K562 (cell line): ENCODE measurements around the gene KISS1R. TPM values are rescaled to one million over a fixed set of nuclear protein-coding genes. Genes with fewer than 3 reads are reported as not detected.

Source experiments
- ASH1L ChIP-seq: fragments of 450-650 bp; IDR thresholded peaks from 2 replicates; pipeline ENCODE4 v1.6.1; 2018; ENCODE audit warnings: borderline replicate concordance, mild to moderate bottlenecking, low read depth; ENCODE audit not compliant: partially characterized antibody
- CEBPB ChIP-seq: fragments of 450-650 bp; IDR thresholded peaks from 2 replicates; pipeline ENCODE4 v1.6.1; 2016; ENCODE audit warnings: missing genetic modification characterization, missing compliant biosample characterization
- CTBP1 ChIP-seq: fragments of 450-650 bp; IDR thresholded peaks from 2 replicates; pipeline ENCODE4 v1.6.1; 2016; ENCODE audit warnings: borderline replicate concordance
- FOXK2 ChIP-seq, 2 experiments: fragments of 450-650 bp; IDR thresholded peaks in 1 of 2; conservative IDR thresholded peaks in 1 of 2; 2 replicates each; pipeline ENCODE4 v1.6.1; 2016; ENCODE audit warnings: low read depth in 2 of 2, mild to moderate bottlenecking in 1 of 2
- HCFC1 ChIP-seq: IDR thresholded peaks from 2 replicates; pipeline ENCODE4 v1.6.1; 2012; ENCODE audit warnings: low read depth, low read length, improper control_type of control experiment
- HDAC3 ChIP-seq: fragments of 450-650 bp; IDR thresholded peaks from 2 replicates; pipeline ENCODE4 v1.6.1; 2018; ENCODE audit warnings: borderline replicate concordance, mild to moderate bottlenecking, moderate library complexity; ENCODE audit not compliant: partially characterized antibody
- NR2C1 ChIP-seq, 2 experiments: fragments of 450-650 bp; IDR thresholded peaks; 2 replicates each; pipeline ENCODE4 v1.6.1; 2017; ENCODE audit warnings: mild to moderate bottlenecking in 2 of 2, antibody characterized with exemption in 1 of 2, inconsistent platforms in 1 of 2, missing compliant biosample characterization in 1 of 2, missing genetic modification characterization in 1 of 2
- NR3C1 ChIP-seq: sonication (generic); formaldehyde crosslinking; IDR thresholded peaks from 2 replicates; pipeline ENCODE4 v1.8.1; 2022; ENCODE audit warnings: missing genetic modification reagents
- PML ChIP-seq: IDR thresholded peaks from 2 replicates; pipeline ENCODE4 v1.6.1; 2012; ENCODE audit warnings: low read length, inconsistent platforms
- RBM14 ChIP-seq: fragments of 200-400 bp; formaldehyde crosslinking; IDR thresholded peaks from 2 replicates; pipeline ENCODE4 v1.6.1; 2018; ENCODE audit warnings: low read depth, mild to moderate bottlenecking, low read length, moderate library complexity, borderline replicate concordance; ENCODE audit not compliant: insufficient read depth
- RFX7 ChIP-seq: fragments of 250-450 bp; sonication (Bioruptor Pico); IDR thresholded peaks from 2 replicates; pipeline ENCODE4 v1.5.1; 2021; ENCODE audit warnings: mild to moderate bottlenecking
- SMAD1 ChIP-seq: fragments of 150-350 bp; IDR thresholded peaks from 2 replicates; pipeline ENCODE4 v1.6.1; 2014; ENCODE audit warnings: low read length, low read depth; ENCODE audit not compliant: partially characterized antibody
- SOX6 ChIP-seq: fragments of 450-650 bp; IDR thresholded peaks from 2 replicates; pipeline ENCODE4 v1.6.1; 2014; ENCODE audit warnings: mild to moderate bottlenecking
- SRF ChIP-seq, 2 experiments: fragments of 250-450, 450-650 bp in 1 of 2; sonication (Bioruptor Pico) in 1 of 2; sonication (generic) in 1 of 2; formaldehyde crosslinking; IDR thresholded peaks; 2 replicates each; pipeline versions ENCODE4 v1.5.0 to v1.5.1; 2020 to 2022; ENCODE audit warnings: mild to moderate bottlenecking in 1 of 2, missing genetic modification reagents in 1 of 2
- ZBTB17 ChIP-seq: fragments of 450-650 bp; formaldehyde crosslinking; IDR thresholded peaks from 2 replicates; pipeline ENCODE4 v1.4.0; 2020; ENCODE audit warnings: mild to moderate bottlenecking
- ZEB2 ChIP-seq: fragments of 450-650 bp; IDR thresholded peaks from 2 replicates; pipeline ENCODE4 v1.6.1; 2016
- ZFP1 ChIP-seq: fragments of 450-650 bp; formaldehyde crosslinking; IDR thresholded peaks from 2 replicates; pipeline ENCODE4 v1.4.0; 2020; ENCODE audit warnings: mild to moderate bottlenecking, mixed read lengths
- ZKSCAN8 ChIP-seq: fragments of 200-800 bp; sonication (Bioruptor generic); IDR thresholded peaks from 2 replicates; pipeline ENCODE4 v1.6.1; 2016; ENCODE audit warnings: missing genetic modification characterization, missing compliant biosample characterization
- ZNF175 ChIP-seq: fragments of 200-800 bp; sonication (Bioruptor generic); IDR thresholded peaks from 2 replicates; pipeline ENCODE4 v1.6.1; 2016; ENCODE audit warnings: low read depth, mild to moderate bottlenecking, missing genetic modification characterization, missing compliant biosample characterization
- ZNF274 ChIP-seq: IDR thresholded peaks from 2 replicates; pipeline ENCODE4 v1.6.1; 2011; ENCODE audit warnings: low read depth, mild to moderate bottlenecking, low read length, moderate library complexity, borderline replicate concordance
- polyA plus RNA-seq, 8 experiments: library from polyadenylated mRNA; depleted of rRNA in 4 of 8; stranded (reverse) in 5 of 8; unstranded in 3 of 8; fragments of >200 nt; fragmentation: Nextera tagmentation in 2 of 8; fragmentation: Illumina TruSeq in 1 of 8; extraction: Ambion mirVana in 2 of 8; extraction: Trizol in 1 of 8; gene quantifications; 2 replicates each; pipeline versions ENCODE4 v1.2.1 to v1.2.3, GENCODE V29; 2011 to 2014; ENCODE audit warnings: inconsistent platforms in 1 of 8, missing spikeins in 1 of 8
- total RNA-seq, 7 experiments: library from RNA; depleted of rRNA in 6 of 7; stranded (reverse); fragments of >200 nt in 6 of 7; fragmentation: Illumina TruSeq in 2 of 7; extraction: Trizol in 2 of 7; gene quantifications; 2 replicates each; pipeline versions ENCODE4 v1.2.1 to v1.2.3, GENCODE V29; 2011 to 2021; ENCODE audit warnings: low replicate concordance in 1 of 7
- TF ChIP-seq, protein P1 (sequence below), 2 experiments: IDR thresholded peaks; 2 replicates each; pipeline ENCODE4 v1.6.1; 2012; ENCODE audit warnings: improper control_type of control experiment in 2 of 2, low read depth in 2 of 2, low read length in 2 of 2, borderline replicate concordance in 1 of 2
- TF ChIP-seq, protein P2 (sequence below): sonication (generic); formaldehyde crosslinking; IDR thresholded peaks from 2 replicates; pipeline ENCODE4 v1.8.0; 2022; ENCODE audit warnings: missing genetic modification reagents, mild to moderate bottlenecking, borderline replicate concordance
- TF ChIP-seq, protein P3 (sequence below): sonication (generic); formaldehyde crosslinking; IDR thresholded peaks from 2 replicates; pipeline ENCODE4 v1.8.0; 2022; ENCODE audit warnings: mild to moderate bottlenecking, missing genetic modification reagents
- TF ChIP-seq, protein P4 (sequence below): sonication (generic); formaldehyde crosslinking; IDR thresholded peaks from 2 replicates; pipeline ENCODE4 v1.8.0; 2023; ENCODE audit warnings: mild to moderate bottlenecking, missing genetic modification reagents

The KISS1R gene
- total and polyA plus RNA-seq, 9 of the 15 experiments (the other 6 are each of a cell fraction or from before 2014, with no cell fraction given): 0.37 to 39.4 (median 2.0) TPM

DNA sequence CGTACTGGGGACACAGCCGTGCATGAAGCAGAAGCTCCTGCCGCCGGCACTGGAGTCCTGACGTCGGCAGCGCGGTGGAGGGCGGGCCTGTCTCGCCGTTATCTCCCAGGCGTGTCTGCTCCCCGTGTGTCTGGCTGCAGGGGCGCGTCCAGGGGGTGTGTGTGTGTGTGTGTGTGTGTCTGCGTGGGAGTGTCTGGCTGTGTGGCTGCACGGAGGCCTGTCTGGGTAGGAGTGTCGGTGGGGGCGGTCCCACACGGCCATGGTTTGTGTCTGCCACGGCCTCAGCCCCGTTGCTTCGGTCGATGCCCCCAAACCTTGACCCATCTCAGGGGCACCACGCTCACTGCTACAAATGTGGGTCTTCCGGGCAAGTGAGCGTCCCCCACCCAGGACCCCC, 27.0 kb downstream of the KISS1R start (continued):
- TF ChIP-seq HDAC3: peak; percentile 98
- peak; percentile 76 for TF ChIP-seq SOX6
- TF ChIP-seq NR2C1 (IDR thresholded peaks at IDR 0.05): no peak
- TF ChIP-seq NR2C1 (tag; IDR thresholded peaks at IDR 0.05): peak; percentile 39; the same call in 1 of the 2 replicates
- TF ChIP-seq, protein P1, sequence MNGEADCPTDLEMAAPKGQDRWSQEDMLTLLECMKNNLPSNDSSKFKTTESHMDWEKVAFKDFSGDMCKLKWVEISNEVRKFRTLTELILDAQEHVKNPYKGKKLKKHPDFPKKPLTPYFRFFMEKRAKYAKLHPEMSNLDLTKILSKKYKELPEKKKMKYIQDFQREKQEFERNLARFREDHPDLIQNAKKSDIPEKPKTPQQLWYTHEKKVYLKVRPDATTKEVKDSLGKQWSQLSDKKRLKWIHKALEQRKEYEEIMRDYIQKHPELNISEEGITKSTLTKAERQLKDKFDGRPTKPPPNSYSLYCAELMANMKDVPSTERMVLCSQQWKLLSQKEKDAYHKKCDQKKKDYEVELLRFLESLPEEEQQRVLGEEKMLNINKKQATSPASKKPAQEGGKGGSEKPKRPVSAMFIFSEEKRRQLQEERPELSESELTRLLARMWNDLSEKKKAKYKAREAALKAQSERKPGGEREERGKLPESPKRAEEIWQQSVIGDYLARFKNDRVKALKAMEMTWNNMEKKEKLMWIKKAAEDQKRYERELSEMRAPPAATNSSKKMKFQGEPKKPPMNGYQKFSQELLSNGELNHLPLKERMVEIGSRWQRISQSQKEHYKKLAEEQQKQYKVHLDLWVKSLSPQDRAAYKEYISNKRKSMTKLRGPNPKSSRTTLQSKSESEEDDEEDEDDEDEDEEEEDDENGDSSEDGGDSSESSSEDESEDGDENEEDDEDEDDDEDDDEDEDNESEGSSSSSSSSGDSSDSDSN (IDR thresholded peaks at IDR 0.05; ENCODE audit: borderline replicate concordance in 1 of 2, low read depth in 2 of 2, low read length in 2 of 2): 0 out of 4 replicates have a peak, but pooled peaks of 1 of the 2 experiments have one; percentile 38
- 0 out of 2 replicates have a peak, but pooled peaks have one; percentile 6 for TF ChIP-seq RBM14
- TF ChIP-seq ASH1L: no peak
- TF ChIP-seq ZFP1 (CRISPR knock-in tag): no peak
- peak; percentile 84 for TF ChIP-seq CTBP1
- TF ChIP-seq SMAD1: peak; percentile 38
- no peak for TF ChIP-seq RFX7 (CRISPR knock-in tag)
- TF ChIP-seq ZBTB17: peak; percentile 56; the same call in 1 of the 2 replicates
- peak; percentile 60; the same call in 1 of the 2 replicates for TF ChIP-seq ZEB2
- peak; percentile 25; the same call in 1 of the 2 replicates for TF ChIP-seq HCFC1
- TF ChIP-seq ZNF274: 0 out of 2 replicates have a peak, but pooled peaks have one; percentile 27
- peak; percentile 94 for TF ChIP-seq ZKSCAN8 (CRISPR knock-in tag)
- no peak for TF ChIP-seq CEBPB (tag)
- peak; percentile 55; the same call in 1 of the 2 replicates for TF ChIP-seq PML
- TF ChIP-seq, protein P2, sequence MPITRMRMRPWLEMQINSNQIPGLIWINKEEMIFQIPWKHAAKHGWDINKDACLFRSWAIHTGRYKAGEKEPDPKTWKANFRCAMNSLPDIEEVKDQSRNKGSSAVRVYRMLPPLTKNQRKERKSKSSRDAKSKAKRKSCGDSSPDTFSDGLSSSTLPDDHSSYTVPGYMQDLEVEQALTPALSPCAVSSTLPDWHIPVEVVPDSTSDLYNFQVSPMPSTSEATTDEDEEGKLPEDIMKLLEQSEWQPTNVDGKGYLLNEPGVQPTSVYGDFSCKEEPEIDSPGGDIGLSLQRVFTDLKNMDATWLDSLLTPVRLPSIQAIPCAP: no peak
- no peak for TF ChIP-seq SRF (CRISPR knock-in tag; IDR thresholded peaks at IDR 0.05)
- TF ChIP-seq FOXK2 (conservative IDR thresholded peaks at IDR 0.05 in 1 of 2, IDR thresholded peaks at IDR 0.05 in 1 of 2; ENCODE audit: low read depth in 2 of 2): peak; percentile 83 to 89
- TF ChIP-seq, protein P3, sequence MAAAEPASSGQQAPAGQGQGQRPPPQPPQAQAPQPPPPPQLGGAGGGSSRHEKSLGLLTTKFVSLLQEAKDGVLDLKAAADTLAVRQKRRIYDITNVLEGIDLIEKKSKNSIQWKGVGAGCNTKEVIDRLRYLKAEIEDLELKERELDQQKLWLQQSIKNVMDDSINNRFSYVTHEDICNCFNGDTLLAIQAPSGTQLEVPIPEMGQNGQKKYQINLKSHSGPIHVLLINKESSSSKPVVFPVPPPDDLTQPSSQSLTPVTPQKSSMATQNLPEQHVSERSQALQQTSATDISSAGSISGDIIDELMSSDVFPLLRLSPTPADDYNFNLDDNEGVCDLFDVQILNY: no peak; the same call in none of the 2 replicates
- TF ChIP-seq NR3C1 (CRISPR knock-in tag): no peak
- no peak for TF ChIP-seq ZNF175
- TF ChIP-seq, protein P4, sequence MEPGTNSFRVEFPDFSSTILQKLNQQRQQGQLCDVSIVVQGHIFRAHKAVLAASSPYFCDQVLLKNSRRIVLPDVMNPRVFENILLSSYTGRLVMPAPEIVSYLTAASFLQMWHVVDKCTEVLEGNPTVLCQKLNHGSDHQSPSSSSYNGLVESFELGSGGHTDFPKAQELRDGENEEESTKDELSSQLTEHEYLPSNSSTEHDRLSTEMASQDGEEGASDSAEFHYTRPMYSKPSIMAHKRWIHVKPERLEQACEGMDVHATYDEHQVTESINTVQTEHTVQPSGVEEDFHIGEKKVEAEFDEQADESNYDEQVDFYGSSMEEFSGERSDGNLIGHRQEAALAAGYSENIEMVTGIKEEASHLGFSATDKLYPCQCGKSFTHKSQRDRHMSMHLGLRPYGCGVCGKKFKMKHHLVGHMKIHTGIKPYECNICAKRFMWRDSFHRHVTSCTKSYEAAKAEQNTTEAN (CRISPR knock-in tag): peak; percentile 77; the same call in 1 of the 2 replicates
